Stimulated activated CD4-positive, alpha-beta T cell treated with anti-CD3 and anti-CD28 coated beads, Interleukin-12 subunit alpha, Interleukin-12 subunit beta, amount 100 ng/mL, for 48 hours (primary cell): Measurements from ENCODE around the gene GRK4.
"Not testable (repeated sequence)": the region's sequence is repeated elsewhere in the genome, so short reads cannot be mapped to it uniquely, and the experiment has no call there.

Experiments
- DNase-seq, 3 donors: peaks; one replicate each; pipeline ENCODE4 v3.0.0-alpha.2; 2020; ENCODE audit warnings: low read depth in 2 of 3, low spot score in 1 of 3

The GRK4 gene

GRCh38 chr4:3037957-3038461, 74.6 kb downstream of the GRK4 start:
- no peak for DNase-seq

GRCh38 chr4:3039706-3040366, 76.5 kb downstream of the GRK4 start:
- no peak for DNase-seq

GRCh38 chr4:3040452-3041191, 77.3 kb downstream of the GRK4 start:
- no peak for DNase-seq

GRCh38 chr4:3041192-3042142, 78.1 kb downstream of the GRK4 start:
- peak in 1 of 3 donors; percentile 20 for DNase-seq

- DNase-seq, result no peak
These were observed 78.9 kb downstream of the GRK4 start for GRCh38 chr4:3042226-3042625.

- DNase-seq, result no peak
These were observed 80.1 kb downstream of the GRK4 start for GRCh38 chr4:3043282-3044020.

GRCh38 chr4:3044870-3045819, 81.8 kb downstream of the GRK4 start:
- DNase-seq, result peak; percentile 37 to 51 (median 47)

GRCh38 chr4:3046162-3046561, 82.8 kb downstream of the GRK4 start:
- no peak for DNase-seq

- no peak for DNase-seq
These were observed 83.3 kb downstream of the GRK4 start for GRCh38 chr4:3046623-3047022.

GRCh38 chr4:3047464-3048286, 84.3 kb downstream of the GRK4 start:
- peak; percentile 74 to 75 (median 74) for DNase-seq

GRCh38 chr4:3051141-3051897, 87.9 kb downstream of the GRK4 start:
- not testable (repeated sequence) for DNase-seq

GRCh38 chr4:3054169-3054759, 90.9 kb downstream of the GRK4 start:
- no peak for DNase-seq

- no peak for DNase-seq
These were observed 96.6 kb downstream of the GRK4 start for GRCh38 chr4:3059943-3060342.

- DNase-seq, result no peak
These were observed 97.6 kb downstream of the GRK4 start for GRCh38 chr4:3060946-3061345.

- DNase-seq, result no peak
These were observed 99.1 kb downstream of the GRK4 start for GRCh38 chr4:3062471-3062870.

GRCh38 chr4:3065551-3065950, 102.2 kb downstream of the GRK4 start:
- DNase-seq, result no peak

- DNase-seq, result no peak
These were observed 103.5 kb downstream of the GRK4 start for GRCh38 chr4:3066836-3067400.
